ENCODE results near the gene PRSS12. TPM values are rescaled to one million over a fixed set of nuclear protein-coding genes. Genes with fewer than 3 reads are reported as not detected.

PRSS12 gene
- total RNA-seq, 1 experiment from 2014 or later = 0.23 TPM

DNA sequence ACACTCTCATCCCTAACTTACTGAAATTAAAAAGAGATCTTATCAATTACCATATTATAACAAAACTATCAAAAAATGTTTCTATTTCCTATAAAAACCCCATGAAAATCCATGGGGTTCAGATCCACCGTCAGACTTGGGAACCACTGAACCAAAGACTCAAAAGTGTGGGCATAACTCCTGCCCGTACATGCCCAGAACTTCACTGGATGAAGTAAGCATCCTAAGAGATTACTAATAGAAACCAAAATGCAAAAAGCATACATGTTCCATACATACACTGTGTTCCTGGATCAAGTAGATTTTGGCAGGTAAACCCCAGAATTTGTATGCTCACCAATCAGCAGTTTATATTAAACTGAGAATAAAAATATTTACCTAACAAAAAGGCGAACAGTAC is 66.1 kb downstream of the PRSS12 start:
- intact Hi-C loops (cut with micrococcal nuclease; ENCODE audit: unreplicated experiment) (no loop called here), in situ Hi-C loops (cut with HindIII; ENCODE audit: low pct_unique_long_range_greater_than_20kb, low sequenced_read_pairs) (no loop called here)
- H3K4me1 ChIP-seq (ENCODE audit: control insufficient read depth, insufficient read depth, low read length) = no peaks in the 10 kb centered on the region
- TF ChIP-seq POLR2AphosphoS5 (IDR thresholded peaks at IDR 0.05; ENCODE audit: low read depth, low read length) (no peak), TCF7L2 (IDR thresholded peaks at IDR 0.05; ENCODE audit: low read depth, low read length) (no peak), CTCF (IDR thresholded peaks at IDR 0.05) (no peak), SIN3A (IDR thresholded peaks at IDR 0.05; ENCODE audit: borderline replicate concordance, insufficient read depth, low read depth, low read length) (no peak)
- TF ChIP-seq, protein P1, sequence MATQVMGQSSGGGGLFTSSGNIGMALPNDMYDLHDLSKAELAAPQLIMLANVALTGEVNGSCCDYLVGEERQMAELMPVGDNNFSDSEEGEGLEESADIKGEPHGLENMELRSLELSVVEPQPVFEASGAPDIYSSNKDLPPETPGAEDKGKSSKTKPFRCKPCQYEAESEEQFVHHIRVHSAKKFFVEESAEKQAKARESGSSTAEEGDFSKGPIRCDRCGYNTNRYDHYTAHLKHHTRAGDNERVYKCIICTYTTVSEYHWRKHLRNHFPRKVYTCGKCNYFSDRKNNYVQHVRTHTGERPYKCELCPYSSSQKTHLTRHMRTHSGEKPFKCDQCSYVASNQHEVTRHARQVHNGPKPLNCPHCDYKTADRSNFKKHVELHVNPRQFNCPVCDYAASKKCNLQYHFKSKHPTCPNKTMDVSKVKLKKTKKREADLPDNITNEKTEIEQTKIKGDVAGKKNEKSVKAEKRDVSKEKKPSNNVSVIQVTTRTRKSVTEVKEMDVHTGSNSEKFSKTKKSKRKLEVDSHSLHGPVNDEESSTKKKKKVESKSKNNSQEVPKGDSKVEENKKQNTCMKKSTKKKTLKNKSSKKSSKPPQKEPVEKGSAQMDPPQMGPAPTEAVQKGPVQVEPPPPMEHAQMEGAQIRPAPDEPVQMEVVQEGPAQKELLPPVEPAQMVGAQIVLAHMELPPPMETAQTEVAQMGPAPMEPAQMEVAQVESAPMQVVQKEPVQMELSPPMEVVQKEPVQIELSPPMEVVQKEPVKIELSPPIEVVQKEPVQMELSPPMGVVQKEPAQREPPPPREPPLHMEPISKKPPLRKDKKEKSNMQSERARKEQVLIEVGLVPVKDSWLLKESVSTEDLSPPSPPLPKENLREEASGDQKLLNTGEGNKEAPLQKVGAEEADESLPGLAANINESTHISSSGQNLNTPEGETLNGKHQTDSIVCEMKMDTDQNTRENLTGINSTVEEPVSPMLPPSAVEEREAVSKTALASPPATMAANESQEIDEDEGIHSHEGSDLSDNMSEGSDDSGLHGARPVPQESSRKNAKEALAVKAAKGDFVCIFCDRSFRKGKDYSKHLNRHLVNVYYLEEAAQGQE (IDR thresholded peaks at IDR 0.05; ENCODE audit: insufficient read depth in 1 of 2, low read depth in 2 of 2, low read length in 1 of 2) = no peak
- no peak for ATAC-seq
- BruUV-seq (replicated peaks) = no TSS peak
- H3K4me3 ChIP-seq (ENCODE audit: low read depth in 2 of 2, low read length in 2 of 2) = no peak overlapping the region
- no peaks in the 10 kb centered on the region; the same call in 1 of the 2 replicates for H3K36me3 ChIP-seq (ENCODE audit: control insufficient read depth, insufficient read depth, low read length)
- CTCF ChIA-PET = no interaction called here
- no peak for DNase-seq (ENCODE audit: low read depth, low spot score)
- H3K27me3 ChIP-seq (ENCODE audit: control insufficient read depth, insufficient read depth, low read length) = no peaks in the 10 kb centered on the region
- H3K27ac ChIP-seq (ENCODE audit: low read length) = no peak overlapping the region
- POLR2A ChIA-PET = no interaction called here
- H3K9me3 ChIP-seq (ENCODE audit: control insufficient read depth, insufficient read depth, low read depth, low read length) = no peaks in the 10 kb centered on the region

GRCh38 chr4:118285931-118286330 is 66.9 kb downstream of the PRSS12 start:
- Histone ChIP-seq H3K36me3 (ENCODE audit: control insufficient read depth, insufficient read depth, low read length) (no peaks in the 10 kb centered on the region; the same call in 1 of the 2 replicates), H3K27ac (ENCODE audit: low read length) (no peak overlapping the region), H3K9me3 (ENCODE audit: control insufficient read depth, insufficient read depth, low read depth, low read length) (no peaks in the 10 kb centered on the region), H3K4me3 (ENCODE audit: low read depth in 2 of 2, low read length in 2 of 2) (no peak overlapping the region), H3K27me3 (ENCODE audit: control insufficient read depth, insufficient read depth, low read length) (no peaks in the 10 kb centered on the region), H3K4me1 (ENCODE audit: control insufficient read depth, insufficient read depth, low read length) (peaks cover 3% of the 10 kb centered on the region)
- DNase-seq (ENCODE audit: low read depth, low spot score) = no peak
- no peak for TF ChIP-seq SIN3A (IDR thresholded peaks at IDR 0.05; ENCODE audit: borderline replicate concordance, insufficient read depth, low read depth, low read length)
- no peak for TF ChIP-seq POLR2AphosphoS5 (IDR thresholded peaks at IDR 0.05; ENCODE audit: low read depth, low read length)
- intact Hi-C loops (cut with micrococcal nuclease; ENCODE audit: unreplicated experiment) (no loop called here), in situ Hi-C loops (cut with HindIII; ENCODE audit: low pct_unique_long_range_greater_than_20kb, low sequenced_read_pairs) (no loop called here)
- ChIA-PET CTCF (no interaction called here), POLR2A (no interaction called here)
- ATAC-seq = no peak
- no TSS peak for BruUV-seq (replicated peaks)

GRCh38 chr4:118284169-118284568 is 68.6 kb downstream of the PRSS12 start:
- DNase-seq (ENCODE audit: low read depth, low spot score) = no peak

More at GRCh38 chr4:118284169-118284568, 68.6 kb downstream of the PRSS12 start:
- peaks cover 14% of the 10 kb centered on the region for H3K36me3 ChIP-seq (ENCODE audit: control insufficient read depth, insufficient read depth, low read length)
- in situ Hi-C loops (cut with HindIII; ENCODE audit: low pct_unique_long_range_greater_than_20kb, low sequenced_read_pairs) (no loop called here), intact Hi-C loops (cut with micrococcal nuclease; ENCODE audit: unreplicated experiment) (no loop called here)
- no peak for ATAC-seq
- peaks cover 16% of the 10 kb centered on the region for H3K4me1 ChIP-seq (ENCODE audit: control insufficient read depth, insufficient read depth, low read length)
- no peaks in the 10 kb centered on the region for H3K27me3 ChIP-seq (ENCODE audit: control insufficient read depth, insufficient read depth, low read length)
- no peak overlapping the region for H3K27ac ChIP-seq (ENCODE audit: low read length)
- ChIA-PET CTCF (no interaction called here), POLR2A (interaction anchor here (1.2 kb wide), 1 partner anchor 529 kb away, joined by 3 read pairs; no protein-coding TSS in a partner anchor)
- TF ChIP-seq POLR2AphosphoS5 (IDR thresholded peaks at IDR 0.05; ENCODE audit: low read depth, low read length) = no peak
- TF ChIP-seq SIN3A (IDR thresholded peaks at IDR 0.05; ENCODE audit: borderline replicate concordance, insufficient read depth, low read depth, low read length) = no peak
- no peaks in the 10 kb centered on the region for H3K9me3 ChIP-seq (ENCODE audit: control insufficient read depth, insufficient read depth, low read depth, low read length)
- BruUV-seq (replicated peaks) = no TSS peak
- no peak overlapping the region for H3K4me3 ChIP-seq (ENCODE audit: low read depth in 2 of 2, low read length in 2 of 2)
